Transverse colon (tissue), 4 donors: ENCODE results near the gene TPGS1.

Source experiments
- POLR2A ChIP-seq: fragments of 450-650 bp; IDR thresholded peaks from one replicate; pipeline ENCODE4 v1.6.1; 2016; ENCODE audit warnings: antibody characterized with exemption, mild to moderate bottlenecking, moderate library complexity
- POLR2AphosphoS5 ChIP-seq, 3 donors: sonication (generic); formaldehyde crosslinking; IDR thresholded peaks; one replicate each; pipeline ENCODE4 v1.6.1; 2016; ENCODE audit warnings: antibody characterized with exemption in 3 of 3
- TF ChIP-seq, protein P1 (sequence below), 5 experiments: fragments of 200-600 bp in 3 of 5; fragments of 450-650 bp in 2 of 5; sonication (generic) in 3 of 5; IDR thresholded peaks; 1 replicate in 2 of 5; 2 replicates in 3 of 5; pipeline ENCODE4 v1.5.1; 2016 to 2017; ENCODE audit warnings: antibody characterized with exemption in 5 of 5, inconsistent platforms in 3 of 5, mild to moderate bottlenecking in 2 of 5, moderate library complexity in 1 of 5

DNA sequence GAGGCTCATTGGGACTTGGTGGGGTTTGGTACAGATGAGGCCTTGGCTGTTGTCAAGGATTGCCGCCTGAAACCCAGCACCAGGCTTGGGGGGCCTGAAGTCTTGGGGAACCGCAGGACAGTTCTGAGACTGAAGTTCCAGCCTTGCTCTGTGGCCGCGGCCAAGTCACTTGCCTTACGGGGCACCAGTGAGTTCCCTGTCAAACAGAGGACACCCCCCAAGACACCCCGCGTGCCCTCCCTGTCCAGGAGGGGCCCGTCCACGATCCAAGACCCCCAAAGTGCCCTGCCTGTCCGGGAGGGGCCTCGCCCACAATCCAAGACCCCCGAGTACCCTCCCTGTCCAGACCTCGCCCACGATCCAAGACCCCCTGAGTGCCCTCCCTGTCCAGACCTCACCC is 26.8 kb downstream of the TPGS1 start:
- TF ChIP-seq, protein P1, sequence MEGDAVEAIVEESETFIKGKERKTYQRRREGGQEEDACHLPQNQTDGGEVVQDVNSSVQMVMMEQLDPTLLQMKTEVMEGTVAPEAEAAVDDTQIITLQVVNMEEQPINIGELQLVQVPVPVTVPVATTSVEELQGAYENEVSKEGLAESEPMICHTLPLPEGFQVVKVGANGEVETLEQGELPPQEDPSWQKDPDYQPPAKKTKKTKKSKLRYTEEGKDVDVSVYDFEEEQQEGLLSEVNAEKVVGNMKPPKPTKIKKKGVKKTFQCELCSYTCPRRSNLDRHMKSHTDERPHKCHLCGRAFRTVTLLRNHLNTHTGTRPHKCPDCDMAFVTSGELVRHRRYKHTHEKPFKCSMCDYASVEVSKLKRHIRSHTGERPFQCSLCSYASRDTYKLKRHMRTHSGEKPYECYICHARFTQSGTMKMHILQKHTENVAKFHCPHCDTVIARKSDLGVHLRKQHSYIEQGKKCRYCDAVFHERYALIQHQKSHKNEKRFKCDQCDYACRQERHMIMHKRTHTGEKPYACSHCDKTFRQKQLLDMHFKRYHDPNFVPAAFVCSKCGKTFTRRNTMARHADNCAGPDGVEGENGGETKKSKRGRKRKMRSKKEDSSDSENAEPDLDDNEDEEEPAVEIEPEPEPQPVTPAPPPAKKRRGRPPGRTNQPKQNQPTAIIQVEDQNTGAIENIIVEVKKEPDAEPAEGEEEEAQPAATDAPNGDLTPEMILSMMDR (IDR thresholded peaks at IDR 0.05): no peak
- no peak for TF ChIP-seq POLR2AphosphoS5 (IDR thresholded peaks at IDR 0.05)
- TF ChIP-seq POLR2A: no peak
